Measurements from ENCODE around the gene CLIC1. TPM values are rescaled to one million over a fixed set of nuclear protein-coding genes. Genes with fewer than 3 reads are reported as not detected.
"Not testable (repeated sequence)": the region's sequence is repeated elsewhere in the genome, so short reads cannot be mapped to it uniquely, and the experiment has no call there.

CLIC1 gene
- polyA plus RNA-seq, 2 of the 4 experiments (the other 2 are of a cell fraction) = 249 to 346 TPM

- H3K27ac ChIP-seq = no peak overlapping the region
- TF ChIP-seq, protein P1, sequence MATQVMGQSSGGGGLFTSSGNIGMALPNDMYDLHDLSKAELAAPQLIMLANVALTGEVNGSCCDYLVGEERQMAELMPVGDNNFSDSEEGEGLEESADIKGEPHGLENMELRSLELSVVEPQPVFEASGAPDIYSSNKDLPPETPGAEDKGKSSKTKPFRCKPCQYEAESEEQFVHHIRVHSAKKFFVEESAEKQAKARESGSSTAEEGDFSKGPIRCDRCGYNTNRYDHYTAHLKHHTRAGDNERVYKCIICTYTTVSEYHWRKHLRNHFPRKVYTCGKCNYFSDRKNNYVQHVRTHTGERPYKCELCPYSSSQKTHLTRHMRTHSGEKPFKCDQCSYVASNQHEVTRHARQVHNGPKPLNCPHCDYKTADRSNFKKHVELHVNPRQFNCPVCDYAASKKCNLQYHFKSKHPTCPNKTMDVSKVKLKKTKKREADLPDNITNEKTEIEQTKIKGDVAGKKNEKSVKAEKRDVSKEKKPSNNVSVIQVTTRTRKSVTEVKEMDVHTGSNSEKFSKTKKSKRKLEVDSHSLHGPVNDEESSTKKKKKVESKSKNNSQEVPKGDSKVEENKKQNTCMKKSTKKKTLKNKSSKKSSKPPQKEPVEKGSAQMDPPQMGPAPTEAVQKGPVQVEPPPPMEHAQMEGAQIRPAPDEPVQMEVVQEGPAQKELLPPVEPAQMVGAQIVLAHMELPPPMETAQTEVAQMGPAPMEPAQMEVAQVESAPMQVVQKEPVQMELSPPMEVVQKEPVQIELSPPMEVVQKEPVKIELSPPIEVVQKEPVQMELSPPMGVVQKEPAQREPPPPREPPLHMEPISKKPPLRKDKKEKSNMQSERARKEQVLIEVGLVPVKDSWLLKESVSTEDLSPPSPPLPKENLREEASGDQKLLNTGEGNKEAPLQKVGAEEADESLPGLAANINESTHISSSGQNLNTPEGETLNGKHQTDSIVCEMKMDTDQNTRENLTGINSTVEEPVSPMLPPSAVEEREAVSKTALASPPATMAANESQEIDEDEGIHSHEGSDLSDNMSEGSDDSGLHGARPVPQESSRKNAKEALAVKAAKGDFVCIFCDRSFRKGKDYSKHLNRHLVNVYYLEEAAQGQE (IDR thresholded peaks at IDR 0.05) = no peak
- TF ChIP-seq CBX2 (IDR thresholded peaks at IDR 0.05; ENCODE audit: borderline replicate concordance, low read depth) (no peak), MYC (IDR thresholded peaks at IDR 0.05; ENCODE audit: borderline replicate concordance, low read length) (no peak), RARB (CRISPR knock-in tag; IDR thresholded peaks at IDR 0.05) (no peak), POLR2A (IDR thresholded peaks at IDR 0.05; ENCODE audit: low read length) (no peak), NPAS2 (CRISPR knock-in tag; IDR thresholded peaks at IDR 0.05; ENCODE audit: borderline replicate concordance) (no peak), JUNB (IDR thresholded peaks at IDR 0.05) (no peak), HOXB5 (CRISPR knock-in tag; IDR thresholded peaks at IDR 0.05) (no peak), CHD2 (IDR thresholded peaks at IDR 0.05; ENCODE audit: low read length, partially characterized antibody) (no peak), NFE2L2 (conservative IDR thresholded peaks at IDR 0.05; ENCODE audit: low read length) (no peak), HOXA7 (CRISPR knock-in tag; IDR thresholded peaks at IDR 0.05) (no peak), POLR2AphosphoS2 (conservative IDR thresholded peaks at IDR 0.05; ENCODE audit: low read length) (no peak)
- TF ChIP-seq, protein P2, sequence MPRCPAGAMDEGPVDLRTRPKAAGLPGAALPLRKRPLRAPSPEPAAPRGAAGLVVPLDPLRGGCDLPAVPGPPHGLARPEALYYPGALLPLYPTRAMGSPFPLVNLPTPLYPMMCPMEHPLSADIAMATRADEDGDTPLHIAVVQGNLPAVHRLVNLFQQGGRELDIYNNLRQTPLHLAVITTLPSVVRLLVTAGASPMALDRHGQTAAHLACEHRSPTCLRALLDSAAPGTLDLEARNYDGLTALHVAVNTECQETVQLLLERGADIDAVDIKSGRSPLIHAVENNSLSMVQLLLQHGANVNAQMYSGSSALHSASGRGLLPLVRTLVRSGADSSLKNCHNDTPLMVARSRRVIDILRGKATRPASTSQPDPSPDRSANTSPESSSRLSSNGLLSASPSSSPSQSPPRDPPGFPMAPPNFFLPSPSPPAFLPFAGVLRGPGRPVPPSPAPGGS (IDR thresholded peaks at IDR 0.05) = no peak
- no peaks in the 10 kb centered on the region for H3K9me3 ChIP-seq
- DNase-seq (ENCODE audit: low read depth in 1 of 2, low spot score in 1 of 2) (no peak), ATAC-seq (no peak), FAIRE-seq (no peak)
- H3K4me1 ChIP-seq = 0 out of 3 replicates have a peak, but pooled peaks cover 3% of the 10 kb centered on the region
- no peak overlapping the region for H3K4me2 ChIP-seq
- CTCF ChIA-PET = interaction anchor here (1.0 to 1.5 kb wide), 4 partner anchors 18 to 119 kb away, joined by 3 to 5 read pairs (median 4); partner anchors contain the start of gene DDAH2
- H3K4me3 ChIP-seq = no peak overlapping the region
- POLR2A ChIA-PET = no interaction called here
- 45% methylated on average over 4 of the region's 8 CpGs for WGBS (ENCODE audit: missing lambda C conversion rate)
Measured at GRCh38 chr6:31711233-31711632, 25.1 kb downstream of the CLIC1 start.

- Histone ChIP-seq H3K4me3 (no peak overlapping the region), H3K27ac (no peak overlapping the region), H3K4me1 (0 out of 3 replicates have a peak, but pooled peaks cover 3% of the 10 kb centered on the region), H3K9me3 (no peaks in the 10 kb centered on the region), H3K4me2 (no peak overlapping the region)
- CTCF ChIA-PET = interaction anchor here (1.0 to 1.3 kb wide), 2 partner anchors 18 to 59 kb away, joined by 3 to 4 read pairs; partner anchors contain the start of gene DDAH2
- DNase-seq (ENCODE audit: low read depth in 1 of 2, low spot score in 1 of 2) = no peak
- 80% methylated on average over 3 of the region's 5 CpGs for WGBS (ENCODE audit: missing lambda C conversion rate)
- no peak for ATAC-seq
- TF ChIP-seq MAZ (IDR thresholded peaks at IDR 0.05; ENCODE audit: borderline replicate concordance, low read depth, low read length) = no peak
- no peak for TF ChIP-seq RFX5 (IDR thresholded peaks at IDR 0.05)
- no peak for TF ChIP-seq NPAS2 (CRISPR knock-in tag; IDR thresholded peaks at IDR 0.05; ENCODE audit: borderline replicate concordance)
- POLR2A ChIA-PET = no interaction called here
- FAIRE-seq = no peak
Measured at GRCh38 chr6:31710523-31711219, 25.7 kb downstream of the CLIC1 start.

DNA sequence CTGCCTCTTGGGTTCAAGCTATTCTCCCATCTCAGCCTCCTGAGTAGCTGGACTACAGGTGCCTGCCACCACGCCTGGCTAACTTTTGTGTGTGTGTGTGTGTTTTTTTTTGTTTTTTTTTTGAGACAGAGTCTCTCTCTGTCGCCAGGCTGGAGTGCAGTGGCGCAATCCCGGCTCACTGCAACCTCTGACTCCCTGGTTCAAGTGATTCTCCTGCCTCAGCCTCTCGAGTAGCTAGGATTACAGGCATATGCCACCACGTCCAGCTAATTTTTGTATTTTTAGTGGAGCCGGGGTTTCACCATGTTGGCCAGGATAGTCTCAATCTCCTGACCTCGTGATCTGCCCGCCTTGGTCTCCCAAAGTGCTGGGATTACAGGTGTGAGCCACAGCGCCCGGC is 27.2 kb downstream of the CLIC1 start:
- POLR2A ChIA-PET; H3K27ac ChIP-seq; H3K4me2 ChIP-seq; ATAC-seq; CTCF ChIA-PET; H3K4me3 ChIP-seq; H3K4me1 ChIP-seq; FAIRE-seq; DNase-seq (ENCODE audit: low read depth in 1 of 2, low spot score in 1 of 2); H3K9me3 ChIP-seq: not testable (repeated sequence)
- 74% methylated on average over 7 of the region's 11 CpGs for WGBS (ENCODE audit: missing lambda C conversion rate)

Measured in A549 (cell line).